CD14-positive monocyte (primary cell): ENCODE data around the gene ECI2. TPM values are rescaled to one million over a fixed set of nuclear protein-coding genes. Genes with fewer than 3 reads are reported as not detected.

Source experiments
- DNase-seq, 3 donors: peaks; one replicate each; pipeline ENCODE4 v3.0.0-alpha.2; 2011 to 2022
- H2AFZ ChIP-seq: 2 replicates; pipeline ENCODE4 v1.6.0; 2012; ENCODE audit warnings: mild to moderate bottlenecking, low read depth, low read length, inconsistent platforms; ENCODE audit not compliant: insufficient read depth, poor library complexity, severe bottlenecking
- H3K27ac ChIP-seq, 2 donors: 1 replicate in 1 of 2; 2 replicates in 1 of 2; pipeline ENCODE4 v1.5.1; 2012 to 2013; ENCODE audit warnings: low read length in 2 of 2, control low read depth in 1 of 2, inconsistent platforms in 1 of 2, low read depth in 1 of 2, mild to moderate bottlenecking in 1 of 2
- H3K27me3 ChIP-seq, 2 donors: one replicate each; pipeline versions ENCODE4 v1.6.0 to v1.6.1; 2011 to 2013; ENCODE audit warnings: low read length in 2 of 2; ENCODE audit not compliant: control insufficient read depth in 2 of 2, insufficient read depth in 2 of 2
- H3K36me3 ChIP-seq, 2 donors: replicated peaks in 1 of 2; 1 replicate in 1 of 2; 2 replicates in 1 of 2; pipeline versions ENCODE4 v1.5.1 to v1.6.1; 2012 to 2013; ENCODE audit warnings: low read length in 2 of 2, control low read depth in 1 of 2, inconsistent platforms in 1 of 2, mild to moderate bottlenecking in 1 of 2; ENCODE audit not compliant: insufficient read depth in 2 of 2, control insufficient read depth in 1 of 2
- H3K4me1 ChIP-seq, 2 donors: 1 replicate in 1 of 2; 2 replicates in 1 of 2; pipeline versions ENCODE4 v1.5.1 to v1.6.1; 2012 to 2013; ENCODE audit warnings: low read length in 2 of 2, control low read depth in 1 of 2, inconsistent platforms in 1 of 2, mild to moderate bottlenecking in 1 of 2, moderate library complexity in 1 of 2; ENCODE audit not compliant: insufficient read depth in 2 of 2, control insufficient read depth in 1 of 2
- H3K4me2 ChIP-seq: replicated peaks from 2 replicates; pipeline ENCODE3; 2012; ENCODE audit warnings: low read length, moderate library complexity, mild to moderate bottlenecking; ENCODE audit not compliant: poor library complexity, severe bottlenecking; ENCODE audit errors: extremely low read depth
- H3K4me3 ChIP-seq, 3 experiments: fragments of 200-600 bp in 1 of 3; sonication (generic) in 1 of 3; replicated peaks in 1 of 3; 1 replicate in 2 of 3; 2 replicates in 1 of 3; pipeline ENCODE4 v1.5.1; 2011 to 2013; ENCODE audit warnings: low read length in 3 of 3, mild to moderate bottlenecking in 3 of 3, control low read depth in 2 of 3, low read depth in 2 of 3, inconsistent platforms in 1 of 3, moderate library complexity in 1 of 3
- H3K79me2 ChIP-seq: 2 replicates; pipeline ENCODE4 v1.6.0; 2012; ENCODE audit warnings: mild to moderate bottlenecking, control low read depth, inconsistent platforms, low read length, moderate library complexity; ENCODE audit not compliant: insufficient read depth
- H3K9ac ChIP-seq: 2 replicates; pipeline ENCODE4 v1.6.0; 2017; ENCODE audit warnings: low read length, mild to moderate bottlenecking; ENCODE audit not compliant: insufficient read depth, poor library complexity, severe bottlenecking
- H3K9me3 ChIP-seq, 2 donors: replicated peaks in 1 of 2; 1 replicate in 1 of 2; 2 replicates in 1 of 2; pipeline versions ENCODE4 v1.5.1 to v1.6.1; 2012 to 2013; ENCODE audit warnings: low read length in 2 of 2, control low read depth in 1 of 2; ENCODE audit not compliant: control insufficient read depth in 1 of 2, insufficient read depth in 1 of 2
- H4K20me1 ChIP-seq: 2 replicates; pipeline ENCODE4 v1.6.0; 2012; ENCODE audit warnings: mild to moderate bottlenecking, low read length, control low read depth, moderate library complexity; ENCODE audit not compliant: insufficient read depth
- H3K27ac Mint-ChIP-seq, 7 donors: one replicate each; pipeline ENCODE4 v1.8.0; 2020; ENCODE audit warnings: mild to moderate bottlenecking in 7 of 7, mixed read lengths in 7 of 7, moderate library complexity in 6 of 7, inconsistent platforms in 2 of 7
- H3K27me3 Mint-ChIP-seq, 3 donors: one replicate each; pipeline ENCODE4 v1.8.0; 2021 to 2022; ENCODE audit warnings: low read depth in 3 of 3, mild to moderate bottlenecking in 3 of 3, mixed read lengths in 3 of 3, moderate library complexity in 3 of 3, inconsistent platforms in 1 of 3
- H3K36me3 Mint-ChIP-seq, 2 donors: one replicate each; pipeline ENCODE4 v1.8.0; 2020; ENCODE audit warnings: mixed read lengths in 2 of 2, inconsistent platforms in 1 of 2, mild to moderate bottlenecking in 1 of 2
- H3K4me1 Mint-ChIP-seq: one replicate; pipeline ENCODE4 v1.8.0; 2020; ENCODE audit warnings: mild to moderate bottlenecking, mixed read lengths
- H3K4me3 Mint-ChIP-seq, 2 donors: one replicate each; pipeline ENCODE4 v1.8.0; 2020; ENCODE audit warnings: mild to moderate bottlenecking in 2 of 2, mixed read lengths in 2 of 2, moderate library complexity in 1 of 2
- H3K9me3 Mint-ChIP-seq, 7 donors: one replicate each; pipeline ENCODE4 v1.8.0; 2020 to 2022; ENCODE audit warnings: mixed read lengths in 7 of 7, mild to moderate bottlenecking in 6 of 7, moderate library complexity in 6 of 7, inconsistent platforms in 2 of 7
- CTCF ChIP-seq: fragments of 200-600 bp; IDR thresholded peaks from one replicate; pipeline ENCODE4 v1.8.0; 2022; ENCODE audit warnings: antibody characterized with exemption, mild to moderate bottlenecking
- WGBS: methylation state at CpG from one replicate; pipeline ENCODE4 v1.1.5; 2013; ENCODE audit warnings: missing lambda C conversion rate; ENCODE audit not compliant: insufficient coverage; 5-methylcytosine and 5-hydroxymethylcytosine counted together
- intact Hi-C, 2 donors: fragments of 100-400 bp; cut with micrococcal nuclease; formaldehyde crosslinking; loops; one replicate each; pipeline versions ENCODE4 v1.15.0 to v1.15.1; 2023
- polyA plus RNA-seq, 3 donors: library from polyadenylated mRNA; depleted of rRNA in 1 of 3; unstranded in 2 of 3; stranded (reverse) in 1 of 3; fragments of 300-500 nt in 2 of 3; fragments of >200 nt in 1 of 3; fragmentation: Illumina TruSeq in 2 of 3; gene quantifications; 1 replicate in 2 of 3; 2 replicates in 1 of 3; pipeline ENCODE4 v1.2.3, GENCODE V29; 2012 to 2021

Gene ECI2
- polyA plus RNA-seq, 3 donors: 9.2 to 45.9 (median 44.5) TPM

GRCh38 chr6:4174042-4174441 is 38.7 kb upstream of the ECI2 start:
- no peaks in the 10 kb centered on the region for H3K79me2 ChIP-seq
- Mint-ChIP-seq H3K36me3 (no peaks in the 10 kb centered on the region), H3K27ac (no peak overlapping the region), H3K4me3 (no peak overlapping the region), H3K9me3 (peaks cover 0 to 4% (median 0%) of the 10 kb centered on the region in 7 donors), H3K27me3 (peaks cover 0 to 3% (median 1%) of the 10 kb centered on the region in 3 donors), H3K4me1 (peaks cover 3% of the 10 kb centered on the region)
- 100% methylated on average over 1 of the region's 6 CpGs for WGBS
- H3K27ac ChIP-seq: no peak overlapping the region
- no peaks in the 10 kb centered on the region for H3K9me3 ChIP-seq
- no peak overlapping the region for H3K4me2 ChIP-seq
- H2AFZ ChIP-seq: no peak overlapping the region
- DNase-seq: no peak
- H3K4me3 ChIP-seq: no peak overlapping the region
- H3K36me3 ChIP-seq: no peaks in the 10 kb centered on the region
- H3K9ac ChIP-seq: no peak overlapping the region
- intact Hi-C loops: no loop called here
- no peak for TF ChIP-seq CTCF
- no peaks in the 10 kb centered on the region for H3K4me1 ChIP-seq
- no peaks in the 10 kb centered on the region for H3K27me3 ChIP-seq
- H4K20me1 ChIP-seq: no peaks in the 10 kb centered on the region

- Histone ChIP-seq H3K4me1 (no peaks in the 10 kb centered on the region), H3K9me3 (peaks cover 0 to 2% of the 10 kb centered on the region in 2 donors), H2AFZ (no peak overlapping the region), H3K9ac (no peak overlapping the region), H3K79me2 (no peaks in the 10 kb centered on the region), H3K27me3 (no peaks in the 10 kb centered on the region), H4K20me1 (no peaks in the 10 kb centered on the region), H3K4me2 (no peak overlapping the region), H3K27ac (no peak overlapping the region), H3K36me3 (no peaks in the 10 kb centered on the region), H3K4me3 (no peak overlapping the region)
- H3K36me3 Mint-ChIP-seq: no peaks in the 10 kb centered on the region
- H3K9me3 Mint-ChIP-seq: peaks cover 0 to 11% (median 2%) of the 10 kb centered on the region in 7 donors
- no peak for TF ChIP-seq CTCF
- WGBS: no CpG with 5 or more reads among the region's 3 CpGs
- intact Hi-C loops: no loop called here
- DNase-seq: no peak
- peaks cover 3% of the 10 kb centered on the region for H3K4me1 Mint-ChIP-seq
- no peak overlapping the region for H3K4me3 Mint-ChIP-seq
- H3K27ac Mint-ChIP-seq: peak overlapping the region in 1 of 7 donors; percentile 19
- no peaks in the 10 kb centered on the region for H3K27me3 Mint-ChIP-seq
These were observed 37.0 kb upstream of the ECI2 start for GRCh38 chr6:4172368-4172767.
